Gastroesophageal sphincter (tissue), 4 donors: Measurements from ENCODE around the gene HELZ2. TPM values are rescaled to one million over a fixed set of nuclear protein-coding genes. Genes with fewer than 3 reads are reported as not detected.
"Not testable (repeated sequence)": the region's sequence is repeated elsewhere in the genome, so short reads cannot be mapped to it uniquely, and the experiment has no call there.

ENCODE experiments used
- ATAC-seq: fragments of 150-250 bp; one replicate; pipeline ENCODE4 v1.9.1; 2016; ENCODE audit warnings: mild to moderate bottlenecking, moderate library complexity
- H3K27ac ChIP-seq, 4 donors: fragments of 200-600 bp; sonication (generic) in 3 of 4; 1 replicate in 3 of 4; 2 replicates in 1 of 4; pipeline ENCODE4 v1.5.1; 2016 to 2019
- H3K27me3 ChIP-seq: fragments of 200-600 bp; sonication (generic); one replicate; pipeline ENCODE4 v1.5.1; 2019
- H3K36me3 ChIP-seq, 2 donors: fragments of 200-600 bp; sonication (generic); one replicate each; pipeline ENCODE4 v1.5.1; 2019; ENCODE audit warnings: control low read depth in 1 of 2
- H3K4me1 ChIP-seq, 3 donors: fragments of 200-600 bp; sonication (generic); 1 replicate in 2 of 3; 2 replicates in 1 of 3; pipeline ENCODE4 v1.5.1; 2016 to 2019; ENCODE audit warnings: control low read depth in 2 of 3
- H3K4me3 ChIP-seq, 2 donors: fragments of 200-600 bp; sonication (generic); one replicate each; pipeline ENCODE4 v1.5.1; 2019; ENCODE audit warnings: mild to moderate bottlenecking in 1 of 2, moderate library complexity in 1 of 2
- H3K9me3 ChIP-seq, 3 donors: fragments of 200-600 bp; sonication (generic); one replicate each; pipeline ENCODE4 v1.5.1; 2017 to 2019; ENCODE audit warnings: control low read depth in 2 of 3
- CTCF ChIP-seq, 4 experiments: fragments of 200-600 bp in 2 of 4; fragments of 450-650 bp in 2 of 4; sonication (generic) in 1 of 4; IDR thresholded peaks; one replicate each; pipeline ENCODE4 v1.5.1; 2017 to 2019; ENCODE audit warnings: antibody characterized with exemption in 4 of 4, mild to moderate bottlenecking in 2 of 4, moderate library complexity in 2 of 4
- EP300 ChIP-seq: sonication (generic); formaldehyde crosslinking; IDR thresholded peaks from one replicate; pipeline ENCODE4 v1.6.1; 2017; ENCODE audit warnings: antibody characterized with exemption, mild to moderate bottlenecking
- POLR2A ChIP-seq, 2 donors: fragments of 450-650 bp; IDR thresholded peaks; one replicate each; pipeline ENCODE4 v1.6.1; 2017; ENCODE audit warnings: antibody characterized with exemption in 2 of 2, mild to moderate bottlenecking in 2 of 2, moderate library complexity in 1 of 2
- POLR2AphosphoS5 ChIP-seq: sonication (generic); formaldehyde crosslinking; IDR thresholded peaks from one replicate; pipeline ENCODE4 v1.6.1; 2017; ENCODE audit warnings: antibody characterized with exemption
- WGBS, 2 donors: methylation state at CpG; one replicate each; pipeline ENCODE4 v1.1.5; 2018; ENCODE audit warnings: low coverage in 1 of 2; 5-methylcytosine and 5-hydroxymethylcytosine counted together
- total RNA-seq, 4 donors: library from RNA; depleted of rRNA; stranded (reverse); fragments of >200 nt; gene quantifications; one replicate each; pipeline ENCODE4 v1.1.0, GENCODE V29; 2016

The HELZ2 gene
- total RNA-seq, 4 donors from 2014 or later = 14.2 to 22.2 (median 20.2) TPM

- TF ChIP-seq POLR2A (IDR thresholded peaks at IDR 0.05) = no peak
- no peak for TF ChIP-seq CTCF (IDR thresholded peaks at IDR 0.05)
- TF ChIP-seq POLR2AphosphoS5 = no peak
- TF ChIP-seq EP300 = no peak
- H3K4me3 ChIP-seq = no peak overlapping the region
- H3K27ac ChIP-seq = no peak overlapping the region
- peaks cover 0 to 74% of the 10 kb centered on the region in 2 donors for H3K36me3 ChIP-seq
- H3K9me3 ChIP-seq = no peaks in the 10 kb centered on the region
- 50 to 100% methylated on average over 1 to 2 of the region's 3 CpGs for WGBS, 2 donors
- no peak for ATAC-seq
- H3K27me3 ChIP-seq = no peaks in the 10 kb centered on the region
- H3K4me1 ChIP-seq = no peaks in the 10 kb centered on the region
Measured at GRCh38 chr20:63602321-63602720, 28.3 kb upstream of the HELZ2 start.

- WGBS, 2 donors = 66 to 89% methylated on average over 3 to 5 of the region's 8 CpGs
- H3K9me3 ChIP-seq, ATAC-seq, H3K4me3 ChIP-seq, H3K27ac ChIP-seq, H3K27me3 ChIP-seq, H3K4me1 ChIP-seq: not testable (repeated sequence)
- H3K36me3 ChIP-seq = peaks cover 0 to 81% of the 10 kb centered on the region in 2 donors
Measured at GRCh38 chr20:63601679-63602078, 27.6 kb upstream of the HELZ2 start.

GRCh38 chr20:63599396-63600050 lies 25.5 kb upstream of the HELZ2 start:
- Histone ChIP-seq H3K4me1 (peaks cover 0 to 1% (median 0%) of the 10 kb centered on the region in 3 donors), H3K4me3 (no peak overlapping the region), H3K27me3 (no peaks in the 10 kb centered on the region), H3K36me3 (peaks cover 0 to 99% of the 10 kb centered on the region in 2 donors), H3K27ac (no peak overlapping the region), H3K9me3 (no peaks in the 10 kb centered on the region)
- ATAC-seq = no peak
- 82 to 91% methylated on average over 27 of the region's 27 CpGs for WGBS, 2 donors
- TF ChIP-seq CTCF (IDR thresholded peaks at IDR 0.05) (no peak), EP300 (no peak)

- H3K27ac ChIP-seq = no peak overlapping the region
- no peak for ATAC-seq
- WGBS, 2 donors = 81 to 86% methylated on average over 4 to 23 of the region's 33 CpGs
- H3K9me3 ChIP-seq = no peaks in the 10 kb centered on the region
- TF ChIP-seq CTCF (IDR thresholded peaks at IDR 0.05) (no peak), POLR2AphosphoS5 (no peak), POLR2A (IDR thresholded peaks at IDR 0.05) (no peak), EP300 (no peak)
- peaks cover 0 to 99% of the 10 kb centered on the region in 2 donors for H3K36me3 ChIP-seq
- no peaks in the 10 kb centered on the region for H3K27me3 ChIP-seq
- H3K4me3 ChIP-seq = no peak overlapping the region
- H3K4me1 ChIP-seq = peaks cover 0 to 6% (median 0%) of the 10 kb centered on the region in 3 donors
Measured at GRCh38 chr20:63598479-63599395, 24.7 kb upstream of the HELZ2 start.

GRCh38 chr20:63597651-63598478 lies 23.8 kb upstream of the HELZ2 start:
- WGBS, 2 donors = 94% methylated on average over 7 of the region's 23 CpGs; no CpG with 5 or more reads in 1 of the 2 donors
- no peak for ATAC-seq

More at GRCh38 chr20:63597651-63598478, 23.8 kb upstream of the HELZ2 start:
- no peak overlapping the region for H3K4me3 ChIP-seq
- TF ChIP-seq EP300 (no peak), POLR2A (IDR thresholded peaks at IDR 0.05) (no peak)
- H3K27me3 ChIP-seq = no peaks in the 10 kb centered on the region
- no peaks in the 10 kb centered on the region for H3K9me3 ChIP-seq
- peaks cover 0 to 6% (median 0%) of the 10 kb centered on the region in 3 donors for H3K4me1 ChIP-seq
- H3K27ac ChIP-seq = no peak overlapping the region
- peaks cover 0 to 99% of the 10 kb centered on the region in 2 donors for H3K36me3 ChIP-seq
